ENCODE data around the gene FST. TPM values are rescaled to one million over a fixed set of nuclear protein-coding genes. Genes with fewer than 3 reads are reported as not detected.

The FST gene
- total and polyA plus RNA-seq, 2 of the 13 experiments (the other 11 are each of a cell fraction or from before 2014, with no cell fraction given), result 38.6 to 136 TPM

DNA sequence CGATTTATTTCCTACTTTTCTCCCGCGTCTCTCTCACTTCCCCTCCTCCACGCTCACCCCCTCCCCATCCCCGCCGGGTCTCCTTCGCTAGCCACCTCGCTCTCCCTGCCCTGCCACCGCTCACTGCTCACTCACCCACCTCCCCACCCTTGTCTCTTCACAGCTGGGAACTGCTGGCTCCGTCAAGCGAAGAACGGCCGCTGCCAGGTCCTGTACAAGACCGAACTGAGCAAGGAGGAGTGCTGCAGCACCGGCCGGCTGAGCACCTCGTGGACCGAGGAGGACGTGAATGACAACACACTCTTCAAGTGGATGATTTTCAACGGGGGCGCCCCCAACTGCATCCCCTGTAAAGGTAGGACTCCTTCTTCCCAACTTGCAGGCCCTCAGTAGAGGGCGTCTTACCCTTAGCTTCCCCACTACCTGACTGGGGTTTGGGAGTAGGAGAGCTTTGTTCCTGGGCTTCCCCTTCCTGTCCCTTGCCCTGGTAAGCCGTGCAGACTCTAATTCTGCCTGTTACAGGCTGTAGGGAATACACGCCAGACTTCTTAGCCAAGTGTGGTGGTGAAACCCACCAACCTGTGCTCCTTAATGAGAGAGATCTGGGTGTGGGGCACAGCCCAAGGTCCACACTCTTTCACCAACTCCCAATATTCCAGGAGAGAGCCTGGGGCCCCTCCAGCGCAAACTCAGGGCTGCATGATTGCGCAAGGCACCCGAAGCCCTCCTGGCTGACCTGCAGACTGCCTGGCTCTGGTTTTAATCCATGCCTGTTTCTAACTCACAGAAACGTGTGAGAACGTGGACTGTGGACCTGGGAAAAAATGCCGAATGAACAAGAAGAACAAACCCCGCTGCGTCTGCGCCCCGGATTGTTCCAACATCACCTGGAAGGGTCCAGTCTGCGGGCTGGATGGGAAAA is 2.5 kb downstream of the FST start (continued):
- no peak for TF ChIP-seq ZNF713 (CRISPR knock-in tag; IDR thresholded peaks at IDR 0.05)
- TF ChIP-seq KAT7 (CRISPR knock-in tag; IDR thresholded peaks at IDR 0.05; ENCODE audit: borderline replicate concordance), result peak; percentile 7; the same call in 1 of the 2 replicates
- TF ChIP-seq ZKSCAN5 (CRISPR knock-in tag; IDR thresholded peaks at IDR 0.05), result no peak
- no peak for TF ChIP-seq ELF3 (CRISPR knock-in tag; IDR thresholded peaks at IDR 0.05)
- TF ChIP-seq CERS6 (CRISPR knock-in tag; IDR thresholded peaks at IDR 0.05), result no peak
- peak; percentile 73 for TF ChIP-seq SP4 (CRISPR knock-in tag; IDR thresholded peaks at IDR 0.05)
- TF ChIP-seq ZNF282 (IDR thresholded peaks at IDR 0.05; ENCODE audit: partially characterized antibody), result no peak
- TF ChIP-seq, protein P1, sequence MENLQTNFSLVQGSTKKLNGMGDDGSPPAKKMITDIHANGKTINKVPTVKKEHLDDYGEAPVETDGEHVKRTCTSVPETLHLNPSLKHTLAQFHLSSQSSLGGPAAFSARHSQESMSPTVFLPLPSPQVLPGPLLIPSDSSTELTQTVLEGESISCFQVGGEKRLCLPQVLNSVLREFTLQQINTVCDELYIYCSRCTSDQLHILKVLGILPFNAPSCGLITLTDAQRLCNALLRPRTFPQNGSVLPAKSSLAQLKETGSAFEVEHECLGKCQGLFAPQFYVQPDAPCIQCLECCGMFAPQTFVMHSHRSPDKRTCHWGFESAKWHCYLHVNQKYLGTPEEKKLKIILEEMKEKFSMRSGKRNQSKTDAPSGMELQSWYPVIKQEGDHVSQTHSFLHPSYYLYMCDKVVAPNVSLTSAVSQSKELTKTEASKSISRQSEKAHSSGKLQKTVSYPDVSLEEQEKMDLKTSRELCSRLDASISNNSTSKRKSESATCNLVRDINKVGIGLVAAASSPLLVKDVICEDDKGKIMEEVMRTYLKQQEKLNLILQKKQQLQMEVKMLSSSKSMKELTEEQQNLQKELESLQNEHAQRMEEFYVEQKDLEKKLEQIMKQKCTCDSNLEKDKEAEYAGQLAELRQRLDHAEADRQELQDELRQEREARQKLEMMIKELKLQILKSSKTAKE (CRISPR knock-in tag; IDR thresholded peaks at IDR 0.05; ENCODE audit: borderline replicate concordance), result peak; percentile 61
- peak; percentile 22 for TF ChIP-seq MED8 (CRISPR knock-in tag; IDR thresholded peaks at IDR 0.05; ENCODE audit: insufficient replicate concordance)
- no peak for TF ChIP-seq ZSCAN22 (CRISPR knock-in tag; IDR thresholded peaks at IDR 0.05)
- TF ChIP-seq, protein P2, sequence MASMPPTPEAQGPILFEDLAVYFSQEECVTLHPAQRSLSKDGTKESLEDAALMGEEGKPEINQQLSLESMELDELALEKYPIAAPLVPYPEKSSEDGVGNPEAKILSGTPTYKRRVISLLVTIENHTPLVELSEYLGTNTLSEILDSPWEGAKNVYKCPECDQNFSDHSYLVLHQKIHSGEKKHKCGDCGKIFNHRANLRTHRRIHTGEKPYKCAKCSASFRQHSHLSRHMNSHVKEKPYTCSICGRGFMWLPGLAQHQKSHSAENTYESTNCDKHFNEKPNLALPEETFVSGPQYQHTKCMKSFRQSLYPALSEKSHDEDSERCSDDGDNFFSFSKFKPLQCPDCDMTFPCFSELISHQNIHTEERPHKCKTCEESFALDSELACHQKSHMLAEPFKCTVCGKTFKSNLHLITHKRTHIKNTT (CRISPR knock-in tag; IDR thresholded peaks at IDR 0.05), result no peak
- TF ChIP-seq PCBP1 (IDR thresholded peaks at IDR 0.05; ENCODE audit: borderline replicate concordance, low read depth, low read length), result 0 out of 2 replicates have a peak, but pooled peaks have one; percentile 47
- peak; percentile 66 for TF ChIP-seq ZNF781 (CRISPR knock-in tag; IDR thresholded peaks at IDR 0.05; ENCODE audit: borderline replicate concordance, not compliant biosample characterization)
- TF ChIP-seq GFI1 (CRISPR knock-in tag; IDR thresholded peaks at IDR 0.05; ENCODE audit: borderline replicate concordance), result peak; percentile 87
- TF ChIP-seq KLF13 (CRISPR knock-in tag; IDR thresholded peaks at IDR 0.05), result no peak
- TF ChIP-seq RBAK (CRISPR knock-in tag; IDR thresholded peaks at IDR 0.05), result no peak
- TF ChIP-seq U2AF1 (optimal IDR thresholded peaks at IDR 0.05; ENCODE audit: low read depth, low read length), result no peak
- TF ChIP-seq ZNF577 (CRISPR knock-in tag; IDR thresholded peaks at IDR 0.05; ENCODE audit: borderline replicate concordance, low read depth), result no peak
- peak; percentile 82; the same call in 1 of the 2 replicates for TF ChIP-seq ZNF44 (CRISPR knock-in tag; IDR thresholded peaks at IDR 0.05)
- TF ChIP-seq EHMT2 (IDR thresholded peaks at IDR 0.05; ENCODE audit: borderline replicate concordance, low read depth, low read length), result no peak
- peak; percentile 51; the same call in 1 of the 2 replicates for TF ChIP-seq RCOR2 (CRISPR knock-in tag; IDR thresholded peaks at IDR 0.05)

Measured in HepG2 (cell line).